Fibroblast of lung (primary cell): Measurements from ENCODE around the gene TMCC1. TPM values are rescaled to one million over a fixed set of nuclear protein-coding genes. Genes with fewer than 3 reads are reported as not detected.

ENCODE experiments used
- DNase-seq, 2 donors: peaks; one replicate each; pipeline versions ENCODE4 v3.0.0 to v3.0.0-alpha.2; 2010; ENCODE audit warnings: low read depth in 2 of 2
- H2AFZ ChIP-seq: 2 replicates; pipeline ENCODE4 v1.5.1; 2012; ENCODE audit warnings: low read length, control low read depth, inconsistent platforms
- H3K27ac ChIP-seq: 2 replicates; pipeline ENCODE4 v1.5.1; 2011; ENCODE audit warnings: low read length, control low read depth; ENCODE audit not compliant: insufficient read depth
- H3K27me3 ChIP-seq: 2 replicates; pipeline ENCODE4 v1.5.1; 2011; ENCODE audit warnings: mild to moderate bottlenecking, low read length; ENCODE audit not compliant: control insufficient read depth, insufficient read depth
- H3K36me3 ChIP-seq: 2 replicates; pipeline ENCODE4 v1.5.1; 2011; ENCODE audit warnings: low read length; ENCODE audit not compliant: control insufficient read depth, insufficient read depth
- H3K4me1 ChIP-seq: 2 replicates; pipeline ENCODE4 v1.5.1; 2011; ENCODE audit warnings: low read length; ENCODE audit not compliant: control insufficient read depth, insufficient read depth; ENCODE audit errors: extremely low read depth
- H3K4me2 ChIP-seq: 2 replicates; pipeline ENCODE4 v1.5.1; 2011; ENCODE audit warnings: low read length, control low read depth; ENCODE audit not compliant: insufficient read depth; ENCODE audit errors: extremely low read depth
- H3K4me3 ChIP-seq, 4 experiments: fragments of 200-600 bp in 1 of 4; sonication (generic) in 1 of 4; replicated peaks in 1 of 4; 2 replicates each; pipeline ENCODE4 v1.5.1; 2011 to 2016; ENCODE audit warnings: low read length in 4 of 4, low read depth in 3 of 4, mild to moderate bottlenecking in 3 of 4, control low read depth in 2 of 4, inconsistent platforms in 1 of 4, mixed read lengths in 1 of 4; ENCODE audit not compliant: insufficient read depth in 1 of 4; ENCODE audit errors: control extremely low read depth in 1 of 4
- H3K79me2 ChIP-seq: 2 replicates; pipeline ENCODE4 v1.5.1; 2012; ENCODE audit warnings: mild to moderate bottlenecking, low read length, inconsistent platforms; ENCODE audit not compliant: control insufficient read depth, insufficient read depth
- H3K9ac ChIP-seq: 2 replicates; pipeline ENCODE4 v1.5.1; 2011; ENCODE audit warnings: mild to moderate bottlenecking, low read length, control low read depth; ENCODE audit not compliant: insufficient read depth
- H3K9me3 ChIP-seq: 2 replicates; pipeline ENCODE4 v1.5.1; 2012; ENCODE audit warnings: low read depth, low read length; ENCODE audit not compliant: control insufficient read depth, insufficient read depth
- H4K20me1 ChIP-seq: 2 replicates; pipeline ENCODE4 v1.5.1; 2011; ENCODE audit warnings: low read length; ENCODE audit not compliant: control insufficient read depth, insufficient read depth; ENCODE audit errors: extremely low read depth
- CTCF ChIP-seq, 2 donors: IDR thresholded peaks in 1 of 2; conservative IDR thresholded peaks in 1 of 2; 1 replicate in 1 of 2; 2 replicates in 1 of 2; pipeline ENCODE4 v1.5.1; 2011 to 2012; ENCODE audit warnings: low read length in 2 of 2, control low read depth in 1 of 2, inconsistent platforms in 1 of 2, low read depth in 1 of 2, mild to moderate bottlenecking in 1 of 2
- EZH2 ChIP-seq: IDR thresholded peaks from 2 replicates; pipeline ENCODE4 v1.5.1; 2012; ENCODE audit warnings: low read length, control low read depth, mild to moderate bottlenecking; ENCODE audit errors: missing control alignments
- polyA plus RNA-seq, 2 donors: library from polyadenylated mRNA; depleted of rRNA in 1 of 2; stranded (reverse) in 1 of 2; unstranded in 1 of 2; fragments of >200 nt; gene quantifications; 2 replicates each; pipeline ENCODE4 v1.2.1, GENCODE V29; 2011 to 2012; ENCODE audit warnings: missing spikeins in 1 of 2
- total RNA-seq: library from RNA; depleted of rRNA; stranded (reverse); fragments of >200 nt; gene quantifications from 2 replicates; pipeline ENCODE4 v1.2.1, GENCODE V29; 2014

Gene TMCC1
- total and polyA plus RNA-seq, 2 donors (not counting 1 experiment from before 2014, with no cell fraction given): 16.2 to 16.8 TPM

- Histone ChIP-seq H3K4me3 (no peak overlapping the region), H3K27me3 (no peaks in the 10 kb centered on the region), H3K4me1 (no peaks in the 10 kb centered on the region), H2AFZ (no peak overlapping the region), H4K20me1 (no peaks in the 10 kb centered on the region), H3K9me3 (no peaks in the 10 kb centered on the region), H3K4me2 (no peak overlapping the region), H3K79me2 (no peaks in the 10 kb centered on the region), H3K27ac (no peak overlapping the region), H3K36me3 (no peaks in the 10 kb centered on the region), H3K9ac (no peak overlapping the region)
- peak in 1 of 2 donors; percentile 19 for DNase-seq
- TF ChIP-seq CTCF (conservative IDR thresholded peaks at IDR 0.05 in 1 of 2, IDR thresholded peaks at IDR 0.05 in 1 of 2; ENCODE audit: low read depth in 1 of 2, low read length in 2 of 2) (no peak), EZH2 (no peak)
These were observed 25.9 kb downstream of the TMCC1 start for GRCh38 chr3:129867506-129868124.

GRCh38 chr3:129865806-129866205 is 27.7 kb downstream of the TMCC1 start:
- H3K79me2 ChIP-seq: no peaks in the 10 kb centered on the region
- H3K4me3 ChIP-seq: no peak overlapping the region
- TF ChIP-seq CTCF (conservative IDR thresholded peaks at IDR 0.05 in 1 of 2, IDR thresholded peaks at IDR 0.05 in 1 of 2; ENCODE audit: low read depth in 1 of 2, low read length in 2 of 2) (no peak), EZH2 (no peak)
- H3K4me2 ChIP-seq: no peak overlapping the region
- H3K27ac ChIP-seq: no peak overlapping the region
- no peaks in the 10 kb centered on the region for H3K4me1 ChIP-seq
- H3K9me3 ChIP-seq: no peaks in the 10 kb centered on the region
- H2AFZ ChIP-seq: no peak overlapping the region
- no peak for DNase-seq
- no peak overlapping the region for H3K9ac ChIP-seq
- no peaks in the 10 kb centered on the region for H3K36me3 ChIP-seq
- H3K27me3 ChIP-seq: no peaks in the 10 kb centered on the region
- H4K20me1 ChIP-seq: no peaks in the 10 kb centered on the region

- no peak for TF ChIP-seq EZH2
- H2AFZ ChIP-seq: no peak overlapping the region
- no peak for DNase-seq
- H3K79me2 ChIP-seq: no peaks in the 10 kb centered on the region
- H4K20me1 ChIP-seq: no peaks in the 10 kb centered on the region
- H3K9ac ChIP-seq: no peak overlapping the region
- no peaks in the 10 kb centered on the region for H3K36me3 ChIP-seq
- H3K4me3 ChIP-seq: no peak overlapping the region
- H3K4me1 ChIP-seq: no peaks in the 10 kb centered on the region
- H3K27ac ChIP-seq: no peak overlapping the region
- H3K4me2 ChIP-seq: no peak overlapping the region
- no peaks in the 10 kb centered on the region for H3K27me3 ChIP-seq
- H3K9me3 ChIP-seq: no peaks in the 10 kb centered on the region
These were observed 29.0 kb downstream of the TMCC1 start for GRCh38 chr3:129864519-129864918.
